ENCODE results near the gene RDH13.
"Not testable (repeated sequence)": the region's sequence is repeated elsewhere in the genome, so short reads cannot be mapped to it uniquely, and the experiment has no call there.

RDH13 gene

GRCh38 chr19:55042688-55043087 lies 20.3 kb downstream of the RDH13 start:
- no peak for DNase-seq

GRCh38 chr19:55042344-55042678 lies 20.6 kb downstream of the RDH13 start:
- no peak for DNase-seq

DNA sequence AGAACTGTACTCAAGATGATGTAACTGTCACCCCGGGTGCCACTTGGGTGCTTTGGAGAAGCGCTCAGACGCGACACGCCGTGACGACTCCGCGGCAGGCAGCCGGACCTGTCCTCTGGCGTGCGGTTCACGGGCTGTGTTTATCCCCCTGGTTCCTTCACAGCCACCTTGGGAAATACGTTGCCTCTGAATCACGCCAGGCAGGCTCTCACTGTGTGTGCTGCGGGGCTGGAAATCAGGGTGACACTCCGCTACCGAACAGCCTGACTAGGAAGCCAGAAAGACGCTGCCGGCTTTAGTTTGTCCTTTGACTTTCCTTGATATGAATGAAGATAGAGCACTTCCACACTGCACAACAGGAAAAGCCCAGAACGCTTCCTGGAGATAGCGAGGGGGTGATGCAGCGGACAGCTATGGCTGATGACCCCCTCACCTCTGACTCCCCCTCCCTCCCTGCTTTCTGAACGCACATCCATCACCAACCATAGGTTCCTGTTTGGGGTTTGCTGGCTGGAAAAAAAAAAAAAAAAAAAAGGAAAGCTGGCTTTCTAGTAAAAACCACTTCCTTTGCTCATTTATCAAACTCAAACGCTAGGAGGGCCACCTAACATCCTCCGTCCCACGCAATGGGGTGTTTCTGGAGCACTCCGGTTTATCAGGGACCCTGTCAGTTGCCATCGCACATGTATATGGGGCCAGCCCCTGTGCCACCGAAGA lies 21.2 kb downstream of the RDH13 start:
- no peak for DNase-seq

- no peak for DNase-seq
Measured at GRCh38 chr19:55041244-55041626, 21.7 kb downstream of the RDH13 start.

GRCh38 chr19:55040654-55041053 lies 22.3 kb downstream of the RDH13 start:
- not testable (repeated sequence) for DNase-seq

DNA sequence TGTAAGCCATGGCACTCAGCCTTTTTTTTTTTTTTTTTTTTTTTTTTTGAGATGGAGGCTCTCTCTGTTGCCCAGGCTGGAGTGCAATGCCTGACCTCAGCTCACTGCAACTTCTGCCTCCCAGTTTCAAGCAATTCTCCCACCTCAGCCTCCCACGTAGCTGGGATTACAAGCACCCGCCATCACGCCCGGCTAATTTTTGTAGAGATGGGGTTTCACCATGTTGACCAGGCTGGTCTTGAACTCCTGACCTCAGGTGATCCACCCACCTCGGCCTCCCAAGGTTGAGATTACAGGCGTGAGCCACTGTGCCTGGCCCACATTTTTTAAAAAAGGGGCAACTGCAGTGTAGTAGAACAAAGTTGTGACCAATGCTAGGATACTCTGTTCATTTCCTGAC lies 25.3 kb downstream of the RDH13 start:
- DNase-seq: not testable (repeated sequence)

- DNase-seq: no peak
Measured at GRCh38 chr19:55036058-55036457, 26.9 kb downstream of the RDH13 start.

DNA sequence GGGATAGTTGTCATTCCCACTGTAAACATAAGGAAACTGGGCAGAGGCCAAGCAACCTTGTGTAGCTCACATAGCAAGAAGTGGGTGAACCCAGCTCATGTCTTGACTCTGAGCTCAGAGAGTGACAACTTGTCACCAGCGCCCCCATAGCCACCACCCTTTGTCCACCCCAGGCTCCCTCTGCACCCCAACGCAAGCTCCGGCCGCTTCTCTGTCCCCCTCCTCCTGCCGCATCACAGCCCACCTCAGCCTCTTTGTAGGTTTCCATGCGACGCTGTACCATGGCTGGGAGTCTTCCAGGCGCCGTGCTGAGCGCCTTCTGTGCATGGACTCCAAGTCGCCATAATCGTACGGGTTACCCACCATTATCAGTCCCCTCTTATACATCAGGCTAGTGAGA lies 28.2 kb downstream of the RDH13 start:
- DNase-seq: no peak

GRCh38 chr19:55032976-55033643 lies 29.8 kb downstream of the RDH13 start:
- not testable (repeated sequence) for DNase-seq

GRCh38 chr19:55032170-55032800 lies 30.7 kb downstream of the RDH13 start:
- no peak for DNase-seq

DNA sequence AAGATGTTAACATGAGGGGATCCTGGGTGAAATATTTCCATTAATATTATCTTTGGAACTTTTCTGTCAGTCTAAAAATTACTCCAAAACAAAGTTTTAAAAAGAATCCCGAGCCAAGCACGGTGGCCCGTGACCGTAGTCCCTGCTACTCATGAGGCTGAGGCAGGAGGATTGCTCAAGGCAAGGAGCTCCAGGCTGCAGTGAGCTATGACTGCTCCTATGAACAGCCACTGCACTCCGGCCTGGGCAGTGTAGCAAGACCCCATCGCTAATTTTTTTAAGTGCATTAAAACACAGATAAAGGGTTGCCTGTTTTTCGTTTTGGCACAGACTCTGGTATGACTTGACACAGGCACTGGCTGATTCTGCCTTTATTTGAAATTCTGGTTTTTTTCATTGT lies 31.8 kb downstream of the RDH13 start:
- DNase-seq: no peak

DNA sequence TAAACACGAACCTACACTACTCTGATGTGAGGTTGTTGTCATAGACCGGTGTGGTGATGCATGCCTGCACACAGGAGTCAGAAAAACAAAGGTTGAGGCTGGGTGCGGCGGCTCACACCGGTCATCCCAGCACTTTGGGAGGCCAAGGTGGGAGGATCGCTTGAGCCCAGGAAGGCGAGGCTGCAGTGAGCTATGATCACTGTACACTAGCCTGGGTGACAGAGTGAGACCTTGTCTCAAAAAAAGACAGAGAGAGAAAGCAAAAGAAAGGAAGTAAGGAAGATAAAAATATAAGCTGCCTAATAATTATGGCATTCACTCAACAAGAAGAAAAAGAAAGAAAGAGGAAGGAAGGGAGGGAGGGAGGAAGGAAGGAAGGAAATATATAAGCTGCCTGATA lies 34.2 kb downstream of the RDH13 start:
- no peak for DNase-seq

DNA sequence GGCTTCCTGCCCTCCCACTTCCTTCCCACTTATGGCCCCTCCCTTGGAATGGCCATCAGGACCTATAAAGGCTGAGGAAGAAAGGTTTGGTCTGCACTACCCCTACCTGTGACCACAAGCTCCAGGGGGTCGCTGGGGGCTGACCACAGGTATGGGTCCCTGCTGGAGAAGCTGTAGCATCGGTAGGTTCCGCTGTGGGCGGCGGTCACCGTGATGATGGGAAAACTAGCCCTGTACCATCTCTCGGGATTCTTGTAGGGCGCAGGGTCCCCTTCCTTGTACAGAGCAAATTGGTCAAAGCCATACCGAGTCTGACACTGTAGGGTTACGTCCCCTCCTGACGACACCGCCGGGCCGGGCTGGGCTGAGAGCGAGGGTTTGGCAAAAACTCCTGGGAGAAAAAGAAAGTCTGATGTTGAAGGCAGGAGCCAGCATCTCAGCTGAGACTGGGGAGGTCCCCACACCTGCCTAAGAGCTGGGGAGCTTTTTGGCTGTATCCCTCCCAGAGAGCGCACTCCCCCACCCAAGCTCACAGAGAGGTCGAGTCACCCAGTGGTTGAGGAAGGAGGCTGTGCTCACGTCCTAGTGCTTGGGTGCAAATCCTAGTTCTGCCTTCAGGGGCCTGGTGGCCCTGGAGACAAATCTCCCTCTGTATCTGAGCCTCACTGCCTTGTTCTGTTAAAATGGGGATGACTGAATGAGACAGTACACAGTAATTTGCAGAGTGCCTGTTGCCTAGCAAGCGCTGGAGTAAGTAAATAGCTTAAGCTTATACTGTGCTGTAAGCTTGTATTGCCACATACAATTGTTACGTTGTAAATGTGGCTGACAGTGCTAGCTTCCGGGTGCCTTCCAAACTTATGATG lies 35.2 kb downstream of the RDH13 start:
- DNase-seq: no peak

- DNase-seq: not testable (repeated sequence)
Measured at GRCh38 chr19:55027140-55027471, 35.8 kb downstream of the RDH13 start.

GRCh38 chr19:55024111-55024510 lies 38.8 kb downstream of the RDH13 start:
- no peak for DNase-seq

- not testable (repeated sequence) for DNase-seq
Measured at GRCh38 chr19:55020351-55020750, 42.6 kb downstream of the RDH13 start.

GRCh38 chr19:55018633-55019032 lies 44.3 kb downstream of the RDH13 start:
- DNase-seq: no peak

DNA sequence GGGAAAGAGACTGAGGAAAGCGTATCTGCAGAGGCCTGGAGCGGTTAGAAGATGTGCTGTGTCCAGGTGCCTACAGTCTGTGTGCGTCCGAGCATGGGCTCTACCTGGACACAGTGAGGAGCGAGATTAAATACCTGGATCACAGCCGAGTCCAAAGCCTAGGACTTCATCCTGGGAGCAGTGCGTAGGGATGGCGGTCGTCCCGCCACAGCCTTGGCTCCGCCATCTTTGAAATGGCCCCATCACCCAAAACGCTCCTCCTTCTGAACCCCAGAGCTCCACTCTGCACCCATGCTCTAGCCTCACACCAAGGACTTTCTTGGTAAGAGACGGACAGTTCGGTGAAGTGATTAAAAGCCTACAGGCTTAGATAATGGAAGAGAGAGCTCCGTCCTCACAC lies 44.7 kb downstream of the RDH13 start:
- no peak for DNase-seq

- DNase-seq: no peak
Measured at GRCh38 chr19:55016017-55016416, 46.9 kb downstream of the RDH13 start.

- no peak for DNase-seq
Measured at GRCh38 chr19:55015126-55015525, 47.8 kb downstream of the RDH13 start.

DNA sequence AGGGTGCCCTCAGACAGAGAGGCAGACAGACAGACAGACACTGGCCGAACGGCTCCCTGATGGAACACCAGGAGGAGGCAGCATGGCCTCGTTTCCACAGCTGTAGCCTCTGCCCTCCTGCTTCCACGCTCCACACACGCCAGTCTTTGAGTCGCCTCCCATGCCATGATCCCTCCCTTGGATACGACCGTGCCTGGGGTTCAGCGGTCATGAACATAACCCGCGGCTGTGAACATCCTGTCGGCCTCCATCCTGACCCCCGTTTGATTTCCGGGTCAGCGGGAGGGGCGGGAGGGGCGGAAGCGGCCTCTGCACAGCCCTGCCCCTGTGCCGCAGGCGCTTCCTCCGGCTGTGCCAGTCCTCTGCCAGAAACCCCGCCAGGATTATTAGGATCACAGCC lies 48.2 kb downstream of the RDH13 start:
- DNase-seq: no peak

GRCh38 chr19:55013596-55013995 lies 49.4 kb downstream of the RDH13 start:
- no peak for DNase-seq

GRCh38 chr19:55012306-55012705 lies 50.6 kb downstream of the RDH13 start:
- DNase-seq: no peak

- not testable (repeated sequence) for DNase-seq
Measured at GRCh38 chr19:55010561-55010960, 52.4 kb downstream of the RDH13 start.

All from right forelimb (tissue), 1 donor.